ENCODE measurements around the gene D2HGDH.
"Not testable (repeated sequence)": the region's sequence is repeated elsewhere in the genome, so short reads cannot be mapped to it uniquely, and the experiment has no call there.

D2HGDH gene

DNA sequence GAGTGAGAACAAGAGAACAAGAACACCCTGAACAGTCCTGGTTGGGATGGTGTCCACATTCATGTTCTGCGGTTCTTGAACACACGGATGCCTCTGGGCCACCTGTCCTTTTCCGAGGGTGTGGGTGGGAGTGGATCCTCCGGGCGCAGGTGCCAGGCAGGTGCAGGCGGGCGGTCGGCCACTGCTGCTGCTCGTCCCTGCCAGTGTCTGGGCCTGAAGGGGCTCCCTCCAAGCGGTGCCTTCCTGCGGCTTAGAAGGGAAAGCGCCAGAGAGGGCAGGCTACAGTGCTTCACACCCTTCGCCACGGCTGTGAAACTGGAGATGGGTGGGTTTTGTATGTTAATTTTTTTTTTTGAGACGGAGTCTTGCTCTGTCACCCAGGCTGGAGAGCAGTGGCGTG, 8.0 kb upstream of the D2HGDH start:
- no peak for DNase-seq

DNA sequence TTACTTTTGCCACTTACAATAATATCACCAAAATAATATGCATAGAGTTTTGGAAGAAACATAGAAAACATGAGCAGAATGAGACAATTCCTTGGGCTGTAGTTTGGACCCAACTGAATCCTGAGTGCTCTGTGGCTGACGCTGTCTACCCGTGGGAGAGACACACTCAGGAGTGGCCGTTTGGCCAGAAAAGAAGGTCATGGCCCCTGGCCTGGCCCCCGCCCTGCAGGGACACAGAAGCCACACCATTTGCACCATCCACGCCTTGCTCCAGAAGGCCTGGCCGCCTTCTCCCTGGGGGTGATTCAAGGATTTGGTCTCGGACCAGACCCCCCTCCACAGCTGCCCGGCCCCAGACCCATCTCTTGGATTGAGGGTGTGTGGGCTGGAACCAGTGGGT, 6.4 kb upstream of the D2HGDH start:
- DNase-seq: no peak

DNA sequence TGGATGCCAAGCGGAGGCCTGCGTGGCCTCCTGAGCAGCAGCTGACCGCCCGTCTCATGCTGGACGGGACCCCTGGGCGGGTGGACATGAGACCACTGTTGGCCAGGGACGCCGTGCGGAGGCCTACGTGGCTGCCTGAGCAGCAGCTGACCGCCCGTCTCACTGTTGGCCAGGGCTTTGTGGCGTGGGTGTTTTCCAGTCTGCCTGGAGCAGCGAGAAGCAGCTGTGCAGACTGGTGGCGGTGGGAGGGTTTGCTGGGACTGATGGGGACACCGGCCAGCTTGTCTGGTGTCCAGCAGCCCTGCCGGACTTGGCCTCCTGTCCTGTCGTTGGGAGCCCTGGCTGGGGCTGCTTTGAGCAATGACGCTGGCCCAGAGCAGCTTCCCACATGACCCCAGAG, 5.8 kb upstream of the D2HGDH start:
- no peak for DNase-seq

DNA sequence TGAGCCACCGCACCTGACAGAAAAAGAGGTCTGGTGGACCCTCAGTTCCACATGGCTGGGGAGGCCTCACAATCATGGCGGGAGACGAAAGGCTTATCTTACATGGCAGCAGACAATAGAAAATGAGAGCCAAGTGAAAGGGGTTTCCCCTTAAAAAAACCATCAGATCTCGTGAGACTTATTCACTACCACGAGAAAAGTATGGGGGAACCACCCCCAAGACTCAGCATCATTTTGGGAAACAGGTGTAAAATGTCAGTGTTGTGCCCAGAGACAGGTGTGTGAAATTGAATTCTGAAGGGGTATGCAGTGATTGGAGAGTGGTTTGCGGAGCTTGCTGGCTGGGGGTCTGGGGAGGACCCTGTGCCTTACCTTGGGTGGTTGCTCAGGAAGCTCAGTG, 4.6 kb upstream of the D2HGDH start:
- no peak for DNase-seq

DNA sequence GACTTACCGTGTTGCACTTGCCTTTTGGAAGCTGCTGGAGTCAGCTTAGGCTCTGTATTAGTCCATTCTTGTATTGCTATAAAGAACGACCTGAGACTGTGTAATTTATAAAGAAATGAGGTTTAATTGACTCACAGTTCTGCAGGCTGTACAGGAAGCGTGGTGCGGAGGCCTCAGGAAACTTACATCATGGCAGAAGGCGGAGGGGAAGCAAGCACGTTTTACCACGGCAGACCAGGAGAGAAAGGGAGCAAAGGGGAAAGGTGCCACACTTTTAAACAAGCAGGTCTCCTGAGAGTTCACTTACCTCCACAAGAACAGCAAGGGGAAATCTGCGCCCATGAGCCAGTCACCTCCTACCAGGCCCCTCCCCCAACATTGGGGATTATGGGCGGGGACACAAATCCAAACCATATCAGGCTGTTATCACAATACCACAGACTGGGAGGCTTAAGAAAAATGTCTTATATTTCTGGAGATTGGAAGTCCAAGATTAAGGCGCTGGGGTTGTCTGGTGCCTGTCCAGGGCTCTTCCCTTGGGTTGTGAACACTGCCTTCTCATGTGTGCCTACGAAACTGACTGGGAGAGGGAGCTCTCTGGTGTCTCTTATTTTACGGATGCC, 3.6 kb upstream of the D2HGDH start:
- DNase-seq: peak; percentile 79

DNA sequence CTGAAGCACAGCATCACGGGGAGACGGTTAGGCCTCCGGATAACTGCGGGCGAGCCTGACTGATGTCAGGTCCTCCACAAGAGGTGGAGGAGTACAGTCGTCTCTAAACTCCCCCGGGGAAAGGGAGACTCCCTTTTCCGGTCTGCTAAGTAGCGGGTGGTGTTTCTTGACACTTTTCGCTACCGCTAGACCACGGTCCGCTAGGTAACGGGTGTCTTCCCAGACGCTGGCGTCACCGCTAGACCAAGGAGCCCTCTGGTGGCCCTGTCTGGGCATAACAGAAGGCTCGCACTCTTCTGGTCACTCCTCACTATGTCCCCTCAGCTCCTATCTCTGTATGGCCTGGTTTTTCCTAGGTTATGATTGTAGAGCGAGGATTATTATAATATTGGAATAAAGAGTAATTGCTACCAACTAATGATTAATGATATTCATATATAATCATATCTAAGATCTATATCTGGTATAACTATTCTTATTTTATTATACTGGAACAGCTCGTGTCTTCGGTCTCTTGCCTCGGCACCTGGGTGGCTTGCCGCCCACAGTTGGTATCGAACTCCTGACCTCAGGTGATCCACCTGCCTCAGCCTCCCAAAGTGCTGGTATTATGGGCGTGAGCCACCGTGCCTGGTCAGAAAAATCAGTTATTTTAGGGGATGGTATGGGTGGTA, 1.8 kb upstream of the D2HGDH start:
- DNase-seq: peak; percentile 61

DNA sequence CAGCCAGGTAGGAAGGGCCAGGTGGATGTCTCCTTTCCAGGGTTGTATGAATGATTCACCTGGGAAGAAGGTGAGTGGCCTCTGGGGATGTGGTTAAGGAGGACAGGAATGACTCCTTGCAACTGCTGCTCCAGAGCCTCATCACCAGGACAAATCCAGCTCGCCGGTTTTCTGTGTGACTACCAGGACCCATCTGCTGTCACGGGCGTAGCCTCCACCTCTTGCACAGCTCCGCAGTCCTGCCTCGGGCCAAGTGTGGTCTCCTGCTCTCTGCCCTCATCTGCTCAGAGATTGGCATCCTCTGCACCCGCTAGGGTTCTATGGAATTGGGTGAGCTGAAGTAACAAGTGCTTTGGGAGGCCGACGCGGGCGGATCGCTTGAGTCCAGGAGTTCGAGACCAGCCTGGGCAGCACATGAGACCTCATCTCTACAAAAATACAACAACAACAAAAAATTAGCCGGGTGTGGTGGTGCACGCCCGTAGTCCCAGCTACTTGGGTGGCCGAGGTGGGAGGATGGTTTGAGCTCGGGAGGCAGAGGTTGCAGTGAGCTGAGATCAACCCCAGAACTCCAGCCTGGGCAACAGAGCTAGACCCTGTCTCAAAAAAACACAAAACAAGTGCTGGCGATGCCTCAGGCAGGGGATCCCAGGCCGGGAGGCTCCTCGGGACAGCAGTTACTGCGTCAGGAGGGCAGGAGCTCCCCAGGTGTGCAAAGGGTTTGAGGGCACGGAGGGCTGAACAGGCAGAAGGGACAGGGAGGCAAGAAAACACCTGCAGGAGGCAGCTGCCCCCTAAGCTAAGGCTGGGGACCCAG, 831 bp upstream of the D2HGDH start:
- DNase-seq: no peak

DNA sequence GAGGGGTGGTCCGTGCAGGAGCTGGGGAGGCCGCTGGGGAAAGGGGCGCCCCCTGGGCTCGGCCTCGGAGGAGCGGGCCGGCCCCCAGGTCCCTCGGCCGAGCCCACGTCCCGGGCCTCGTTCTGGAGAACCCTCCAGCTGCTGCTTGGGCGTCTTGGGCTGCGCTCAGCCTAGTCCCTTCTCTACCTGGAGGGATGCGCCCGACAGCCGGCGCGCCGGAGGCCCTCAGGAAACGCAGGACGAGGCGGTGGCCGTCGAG, 293 bp upstream of the D2HGDH start:
- DNase-seq: no peak

DNA sequence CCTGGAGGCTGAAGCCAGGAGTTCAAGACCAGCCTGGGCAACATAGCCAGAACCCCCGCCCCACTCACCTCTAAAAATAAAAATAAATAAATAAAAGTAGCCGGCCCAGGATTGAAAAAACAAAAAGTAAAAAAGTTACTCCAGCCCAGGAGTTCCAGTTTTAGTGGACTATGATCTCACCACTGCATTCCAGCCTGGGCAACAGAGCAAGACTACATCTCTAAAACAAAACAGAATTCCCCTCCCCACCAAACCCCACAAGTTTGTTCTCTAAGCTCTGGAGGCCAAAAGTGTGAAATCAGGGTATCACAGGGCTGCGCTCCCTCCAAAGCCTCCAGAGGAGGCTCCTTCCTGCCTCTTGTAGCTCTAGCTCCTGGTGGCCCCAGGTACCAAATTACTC, 1.7 kb downstream of the D2HGDH start:
- no peak for DNase-seq

DNA sequence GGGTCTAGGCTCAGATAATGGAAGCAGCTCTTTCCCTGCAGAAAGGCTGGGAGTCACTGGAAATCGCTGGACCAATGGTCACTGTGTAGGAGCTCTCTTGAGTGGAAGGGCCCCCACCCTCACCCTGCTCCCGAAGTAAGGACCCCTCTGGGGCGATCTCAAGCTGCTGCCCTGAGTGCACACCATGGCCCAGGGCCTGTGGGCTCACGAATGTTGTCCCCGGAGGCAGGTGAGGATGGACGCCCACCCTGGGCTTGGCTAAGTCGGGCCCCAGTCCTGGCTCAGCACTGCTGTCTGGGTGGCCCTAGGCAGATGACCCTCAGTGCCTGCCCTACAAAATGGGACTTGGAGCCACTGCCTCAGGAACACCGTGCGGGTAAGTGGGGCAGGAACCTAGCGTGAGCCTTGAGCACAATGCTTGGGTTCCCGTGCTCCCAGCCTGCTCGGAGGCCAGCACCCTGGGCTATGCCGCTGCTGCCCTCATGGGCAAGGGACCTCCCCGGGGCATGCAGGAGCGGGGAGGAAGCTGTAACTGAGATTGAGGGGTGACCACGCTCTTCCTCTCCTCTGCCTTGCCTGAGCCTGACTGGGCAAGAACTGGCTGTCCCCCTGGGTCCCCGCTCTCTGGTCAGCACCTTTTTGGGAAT, 3.7 kb downstream of the D2HGDH start:
- no peak for DNase-seq

DNA sequence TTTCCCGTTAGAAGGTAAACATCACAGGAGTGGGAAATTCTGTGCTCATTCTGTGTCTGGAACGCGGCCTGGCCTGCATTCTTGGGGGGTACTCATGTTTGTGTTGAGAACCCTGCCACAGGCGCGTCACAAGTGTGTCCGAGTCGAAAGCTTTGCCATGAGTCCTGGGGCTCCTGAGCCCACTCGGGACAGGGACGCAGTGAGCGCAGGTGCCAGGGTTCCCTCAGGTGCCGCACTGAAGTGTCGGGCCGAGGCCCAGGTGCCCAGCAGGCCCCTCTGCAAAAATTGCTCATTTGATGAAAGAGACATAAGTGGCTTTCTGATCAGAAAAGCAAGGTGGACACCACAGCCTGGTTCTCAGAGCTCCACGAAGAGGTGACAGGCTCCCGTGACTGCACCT, 4.7 kb downstream of the D2HGDH start:
- DNase-seq: no peak

DNA sequence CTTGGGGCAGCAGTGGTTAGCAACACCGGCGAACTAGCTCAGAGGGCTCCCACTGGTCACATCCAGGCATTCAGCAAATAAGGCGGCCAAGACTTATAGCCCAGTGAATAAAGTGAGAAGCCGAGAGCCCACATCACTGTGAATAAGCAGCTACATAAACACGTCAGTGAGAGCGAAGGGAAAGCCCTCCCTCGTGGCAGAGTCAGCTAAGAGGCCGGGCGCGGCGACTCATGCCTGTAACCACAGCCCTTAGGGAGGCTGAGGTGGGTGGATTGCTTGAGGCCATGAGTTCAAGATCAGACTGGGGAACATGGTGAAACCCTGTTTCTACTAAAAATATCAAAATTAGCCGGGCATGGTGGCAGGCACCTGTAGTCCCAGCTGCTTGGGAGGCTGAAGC, 5.2 kb downstream of the D2HGDH start:
- no peak for DNase-seq

DNA sequence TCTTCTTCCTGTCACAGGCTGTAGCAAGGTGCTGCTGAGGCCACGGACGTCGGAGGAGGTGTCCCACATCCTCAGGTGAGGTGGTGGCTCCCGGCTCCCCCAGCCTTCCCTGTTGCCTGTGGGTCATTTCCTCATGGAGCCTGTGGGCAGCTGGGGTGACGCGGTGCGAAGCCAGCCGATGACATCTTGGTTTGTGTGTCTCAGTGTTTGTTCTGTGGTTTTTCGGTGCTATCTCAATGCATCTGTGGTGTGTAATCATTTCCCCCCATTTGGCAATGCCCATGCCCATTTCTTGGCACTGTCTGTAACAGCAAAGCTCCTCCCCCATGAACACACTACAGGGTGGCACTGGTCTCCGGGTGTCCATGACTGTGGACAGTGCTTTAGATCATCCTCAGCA, 6.6 kb downstream of the D2HGDH start:
- DNase-seq: peak; percentile 19

DNA sequence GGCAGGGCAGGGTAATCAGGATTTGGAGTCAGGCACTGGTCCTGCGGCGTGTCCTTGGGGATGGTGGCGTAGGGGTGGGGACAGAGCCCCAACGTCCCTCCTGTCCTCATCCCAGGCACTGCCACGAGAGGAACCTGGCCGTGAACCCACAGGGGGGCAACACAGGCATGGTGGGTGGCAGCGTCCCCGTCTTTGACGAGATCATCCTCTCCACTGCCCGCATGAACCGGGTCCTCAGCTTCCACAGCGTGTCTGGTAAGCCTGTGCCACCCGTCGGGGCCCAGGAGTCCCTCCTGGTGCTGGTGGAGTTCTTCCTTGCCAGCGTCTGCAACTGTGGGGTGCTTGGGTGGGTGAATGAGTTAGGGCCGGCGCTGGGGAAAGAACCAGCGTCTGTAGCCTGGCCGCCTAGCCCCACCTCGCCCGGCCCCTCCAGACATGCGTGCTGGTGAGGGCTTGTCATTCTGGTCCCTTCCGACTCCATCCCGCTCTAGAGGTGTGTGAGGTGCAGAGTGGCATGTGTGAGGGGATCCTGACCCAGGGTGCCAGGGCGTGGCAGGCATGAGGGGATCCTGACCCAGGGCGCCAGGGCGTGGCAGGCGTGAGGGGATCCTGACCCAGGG, 8.0 kb downstream of the D2HGDH start:
- DNase-seq: no peak

DNA sequence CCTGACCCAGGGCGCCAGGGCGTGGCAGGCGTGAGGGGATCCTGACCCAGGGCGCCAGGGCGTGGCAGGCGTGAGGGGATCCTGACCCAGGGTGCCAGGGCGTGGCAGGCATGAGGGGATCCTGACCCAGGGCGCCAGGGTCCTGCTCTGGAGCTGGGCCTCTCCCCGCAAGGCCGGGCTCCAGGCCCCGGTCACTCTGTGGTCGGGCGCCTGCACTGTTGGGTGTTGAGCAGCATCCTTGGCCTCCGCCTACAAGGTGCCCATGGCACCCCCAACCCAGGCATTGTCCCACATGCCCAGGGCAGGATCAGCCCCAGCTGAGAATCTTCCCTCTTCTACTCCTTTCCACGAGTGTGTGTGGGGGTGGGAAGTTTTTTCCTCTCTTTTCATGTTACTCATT, 8.6 kb downstream of the D2HGDH start:
- DNase-seq: not testable (repeated sequence)

DNA sequence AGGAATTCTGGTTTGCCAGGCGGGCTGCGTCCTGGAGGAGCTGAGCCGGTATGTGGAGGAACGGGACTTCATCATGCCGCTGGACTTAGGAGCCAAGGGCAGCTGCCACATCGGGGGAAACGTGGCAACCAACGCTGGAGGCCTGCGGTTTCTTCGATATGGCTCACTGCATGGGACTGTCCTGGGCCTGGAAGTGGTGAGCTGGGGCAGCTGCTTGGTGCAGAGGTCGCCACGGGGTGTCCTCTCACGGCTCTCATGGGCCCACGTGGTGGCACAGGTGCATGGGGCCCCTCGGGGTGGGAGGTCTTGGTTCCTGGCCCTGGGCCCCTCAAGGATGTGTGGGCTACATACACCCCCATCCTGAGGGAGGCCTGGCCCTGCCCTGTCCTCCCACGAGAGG, 9.2 kb downstream of the D2HGDH start:
- DNase-seq: no peak

DNA sequence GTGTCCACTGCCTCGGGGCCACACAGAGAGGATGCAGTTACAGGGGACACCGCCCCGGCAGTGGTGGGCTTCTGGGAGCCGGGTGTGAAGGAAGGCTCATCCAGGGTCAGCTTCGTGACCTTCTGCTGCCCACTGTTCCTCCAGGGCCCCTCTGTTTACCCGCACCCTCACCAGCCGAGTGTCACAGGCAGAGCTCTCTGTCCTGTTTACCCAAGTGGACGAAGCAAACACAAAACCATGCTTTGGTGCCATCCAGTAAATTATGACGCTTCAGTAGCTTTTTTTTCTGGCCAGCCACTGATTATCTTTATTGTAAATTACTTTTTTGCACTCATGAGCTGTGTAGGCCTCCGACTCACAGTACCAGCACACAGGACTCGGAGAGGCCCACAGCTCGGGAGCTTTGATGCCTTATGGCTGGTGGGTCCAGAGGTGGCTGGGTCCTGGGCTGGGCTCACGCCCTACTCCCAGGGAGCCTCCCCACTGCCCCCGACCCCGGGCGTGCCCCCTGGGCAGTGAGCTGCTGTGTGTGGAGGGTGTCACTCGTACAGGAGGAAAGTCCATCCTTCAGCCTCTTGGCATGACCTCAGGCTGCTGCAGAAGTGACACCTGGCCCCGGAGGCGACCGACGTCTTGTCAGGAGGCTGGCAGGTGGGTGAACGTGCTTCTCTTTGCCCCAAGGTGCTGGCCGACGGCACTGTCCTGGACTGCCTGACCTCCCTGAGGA, 9.8 kb downstream of the D2HGDH start:
- DNase-seq: no peak

DNA sequence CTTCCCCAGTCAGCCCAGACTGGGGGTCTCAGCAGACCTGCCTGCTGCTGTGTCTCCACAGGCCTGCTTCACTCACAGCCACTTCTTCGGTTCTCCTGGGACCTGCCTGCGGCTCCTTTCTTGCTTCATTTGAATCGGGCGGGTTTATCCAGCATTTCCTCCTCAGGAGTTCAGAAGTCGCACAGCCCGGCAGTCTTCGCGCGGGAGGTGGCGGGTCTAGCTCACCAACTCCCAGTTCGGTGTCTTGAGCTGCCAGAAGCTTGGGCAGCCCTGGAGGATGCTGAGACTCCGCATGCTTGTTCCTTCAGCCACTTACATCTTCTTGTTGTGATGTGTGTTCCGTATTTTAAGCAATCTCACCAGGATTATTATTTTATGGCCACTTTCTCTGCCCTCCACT, 10.8 kb downstream of the D2HGDH start:
- no peak for DNase-seq

DNA sequence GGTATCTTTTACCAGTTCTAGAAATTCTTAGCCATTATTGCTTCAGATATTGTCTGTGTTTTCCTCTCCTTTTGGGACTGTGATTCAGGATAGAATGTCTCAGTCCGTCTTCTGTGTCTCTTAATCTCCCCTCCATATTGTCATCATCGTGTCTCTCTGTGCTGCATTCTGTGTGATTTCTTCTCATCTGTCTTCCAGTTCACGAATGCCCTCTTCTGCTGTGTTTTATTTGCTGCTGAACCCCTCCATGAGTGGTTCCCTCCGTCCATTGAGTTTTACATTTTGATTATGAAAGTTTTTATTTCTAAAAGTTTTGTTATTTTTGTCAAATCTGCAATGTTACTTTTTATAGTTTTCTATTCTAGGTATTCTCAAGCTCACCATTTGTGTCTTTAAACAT, 11.7 kb downstream of the D2HGDH start:
- no peak for DNase-seq

DNA sequence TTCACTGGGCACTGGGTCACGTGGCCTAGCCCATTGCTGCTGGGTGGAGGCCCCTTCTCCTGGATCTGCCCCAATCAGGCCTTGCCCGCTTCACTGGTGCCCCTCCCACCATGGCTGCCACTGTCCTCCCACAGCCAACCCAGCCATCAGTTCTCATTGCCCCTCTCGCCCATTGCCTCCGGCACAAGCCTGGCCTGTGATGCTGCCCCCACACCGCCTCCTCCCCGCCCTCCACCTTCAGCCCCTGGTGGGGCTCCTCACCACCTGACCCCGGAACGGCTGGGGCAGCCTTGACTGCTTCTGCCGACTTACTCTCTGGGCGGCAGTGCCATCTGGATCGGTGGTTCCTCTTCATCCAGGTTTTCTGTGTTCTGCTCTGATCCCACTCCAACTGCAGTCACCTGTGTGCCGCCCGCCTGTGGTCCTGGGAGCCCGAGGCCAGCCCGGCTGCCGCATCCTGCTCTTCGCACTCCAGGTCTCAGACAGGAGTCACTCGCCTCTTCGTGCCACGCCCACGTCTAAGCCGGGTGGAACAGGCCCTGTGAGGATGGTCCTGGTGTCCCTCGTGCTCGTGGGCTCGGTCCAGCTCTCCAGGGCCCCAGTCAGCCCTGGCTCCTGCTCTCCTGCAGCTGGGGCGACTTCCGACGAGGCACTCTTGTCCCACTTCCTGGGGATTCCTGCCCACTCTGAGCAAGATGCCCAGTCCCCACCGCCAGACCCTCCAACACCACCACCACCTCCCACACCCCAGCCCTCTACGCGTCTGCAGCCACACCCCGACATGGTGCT, 14.2 kb downstream of the D2HGDH start:
- no peak for DNase-seq

DNA sequence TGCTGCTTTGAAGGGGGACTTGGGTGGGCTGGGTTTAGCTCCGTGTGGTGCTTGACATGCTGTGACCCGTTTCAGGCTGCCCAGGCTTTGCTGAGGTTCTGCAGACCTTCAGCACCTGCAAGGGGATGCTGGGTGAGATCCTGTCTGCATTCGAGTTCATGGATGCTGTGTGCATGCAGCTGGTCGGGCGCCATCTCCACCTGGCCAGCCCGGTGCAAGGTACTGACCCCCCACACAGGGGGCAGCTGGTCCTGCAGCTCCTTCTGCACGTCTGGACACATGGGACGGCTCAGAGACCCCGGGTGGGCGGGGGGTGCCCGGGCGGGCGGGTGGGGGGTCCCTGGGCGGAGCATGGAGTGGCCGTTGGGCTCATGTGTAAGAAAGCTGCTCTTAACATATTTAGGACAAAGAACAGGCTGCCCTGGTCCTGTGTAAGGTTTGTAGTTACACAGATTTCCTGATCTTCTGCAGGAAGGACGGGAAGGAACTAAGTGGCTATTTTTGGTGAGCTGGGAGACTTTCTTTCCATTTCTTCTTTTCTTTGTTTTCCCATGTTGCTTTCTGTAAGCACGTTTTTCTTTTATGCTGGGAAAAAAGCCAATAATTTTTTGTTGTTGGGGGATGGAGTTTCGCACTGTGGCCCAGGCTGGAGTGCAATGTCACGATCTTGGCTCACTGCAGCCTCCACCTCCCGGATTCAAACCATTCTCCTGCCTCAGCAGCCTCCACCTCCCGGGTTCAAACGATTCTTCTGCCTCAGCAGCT, 15.8 kb downstream of the D2HGDH start:
- no peak for DNase-seq
